DND-41 (cell line): ENCODE data around the gene SLC7A11.

ENCODE experiments used
- CTCF ChIP-seq: IDR thresholded peaks from 2 replicates; pipeline ENCODE4 v1.5.1; 2012; ENCODE audit warnings: borderline replicate concordance, low read length, moderate library complexity, mild to moderate bottlenecking; ENCODE audit not compliant: poor library complexity, severe bottlenecking; ENCODE audit errors: extremely low read depth
- EZH2 ChIP-seq: IDR thresholded peaks from 3 replicates; pipeline ENCODE4 v1.6.1; 2012; ENCODE audit warnings: borderline replicate concordance, low read depth, mild to moderate bottlenecking, moderate library complexity, low read length, inconsistent platforms; ENCODE audit not compliant: severe bottlenecking

DNA sequence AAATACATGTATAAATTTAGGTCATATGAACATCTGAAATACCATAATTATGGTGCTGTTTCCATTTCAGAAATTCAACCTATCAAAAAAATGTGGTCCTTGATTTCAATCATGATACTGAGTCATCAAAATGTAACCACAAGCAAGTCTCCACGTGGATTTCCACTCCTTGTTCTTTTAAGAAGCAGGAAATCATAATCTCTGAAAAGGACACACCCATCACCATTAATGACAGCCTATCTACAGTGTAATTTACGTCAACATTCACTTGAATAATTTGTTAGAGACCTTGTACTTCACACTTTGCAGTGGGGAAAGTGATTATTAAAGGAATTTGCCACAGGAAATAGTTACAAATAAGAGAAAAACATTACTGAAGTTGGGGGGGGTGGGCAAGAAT lies 17.7 kb upstream of the SLC7A11 start:
- TF ChIP-seq CTCF = no peak
- no peak for TF ChIP-seq EZH2
